CD1c-positive myeloid dendritic cell (primary cell): ENCODE results near the gene VASP.

Experiments
- DNase-seq: peaks from one replicate; pipeline ENCODE4 v3.0.0-alpha.2; 2016; ENCODE audit errors: extremely low spot score

Gene VASP

GRCh38 chr19:45514376-45515051 lies 7.2 kb downstream of the VASP start:
- peak; percentile 47 for DNase-seq

GRCh38 chr19:45515081-45515624 lies 7.9 kb downstream of the VASP start:
- DNase-seq, result peak; percentile 97

GRCh38 chr19:45515807-45516401 lies 8.6 kb downstream of the VASP start:
- DNase-seq, result peak; percentile 74

GRCh38 chr19:45517238-45517637 lies 10.0 kb downstream of the VASP start:
- no peak for DNase-seq

GRCh38 chr19:45517641-45518468 lies 10.6 kb downstream of the VASP start:
- no peak for DNase-seq

- no peak for DNase-seq
Measured at GRCh38 chr19:45518469-45518826, 11.2 kb downstream of the VASP start.

- DNase-seq, result no peak
Measured at GRCh38 chr19:45522010-45522941, 15.0 kb downstream of the VASP start.

GRCh38 chr19:45523642-45524256 lies 16.5 kb downstream of the VASP start:
- DNase-seq, result peak; percentile 92

GRCh38 chr19:45524575-45525129 lies 17.4 kb downstream of the VASP start:
- DNase-seq, result no peak

GRCh38 chr19:45526143-45526542 lies 18.9 kb downstream of the VASP start:
- DNase-seq, result peak; percentile 29

GRCh38 chr19:45526971-45527370 lies 19.7 kb downstream of the VASP start:
- DNase-seq, result no peak

- no peak for DNase-seq
Measured at GRCh38 chr19:45527731-45528130, 20.5 kb downstream of the VASP start.

- no peak for DNase-seq
Measured at GRCh38 chr19:45528149-45528743, 21.0 kb downstream of the VASP start.

GRCh38 chr19:45528744-45529419 lies 21.6 kb downstream of the VASP start:
- no peak for DNase-seq

GRCh38 chr19:45529420-45529785 lies 22.1 kb downstream of the VASP start:
- no peak for DNase-seq

GRCh38 chr19:45531349-45531748 lies 24.1 kb downstream of the VASP start:
- DNase-seq, result no peak

- no peak for DNase-seq
Measured at GRCh38 chr19:45539459-45539858, 32.2 kb downstream of the VASP start.

GRCh38 chr19:45542234-45542668 lies 35.0 kb downstream of the VASP start:
- no peak for DNase-seq

- DNase-seq, result no peak
Measured at GRCh38 chr19:45547211-45547770, 40.0 kb downstream of the VASP start.
